Fibroblast of the aortic adventitia (primary cell): ENCODE results near the gene DNASE1L3. TPM values are rescaled to one million over a fixed set of nuclear protein-coding genes. Genes with fewer than 3 reads are reported as not detected.

ENCODE experiments used
- DNase-seq: peaks from one replicate; pipeline ENCODE4 v3.0.0-alpha.2; 2010; ENCODE audit warnings: low read depth
- H3K4me3 ChIP-seq: 2 replicates; pipeline ENCODE4 v1.5.1; 2011; ENCODE audit warnings: low read depth, mild to moderate bottlenecking, control low read depth, low read length, moderate library complexity
- total RNA-seq: library from RNA; depleted of rRNA; stranded (reverse); fragments of >200 nt; gene quantifications from 2 replicates; pipeline ENCODE4 v1.2.3, GENCODE V29; 2012; ENCODE audit warnings: low replicate concordance
- TF ChIP-seq, protein P1 (sequence below): IDR thresholded peaks from 2 replicates; pipeline ENCODE4 v1.5.1; 2011; ENCODE audit warnings: mild to moderate bottlenecking, low read length, control low read depth, inconsistent platforms; ENCODE audit not compliant: insufficient read depth

The DNASE1L3 gene
- total RNA-seq, 1 donor, result not detected

- TF ChIP-seq, protein P1, sequence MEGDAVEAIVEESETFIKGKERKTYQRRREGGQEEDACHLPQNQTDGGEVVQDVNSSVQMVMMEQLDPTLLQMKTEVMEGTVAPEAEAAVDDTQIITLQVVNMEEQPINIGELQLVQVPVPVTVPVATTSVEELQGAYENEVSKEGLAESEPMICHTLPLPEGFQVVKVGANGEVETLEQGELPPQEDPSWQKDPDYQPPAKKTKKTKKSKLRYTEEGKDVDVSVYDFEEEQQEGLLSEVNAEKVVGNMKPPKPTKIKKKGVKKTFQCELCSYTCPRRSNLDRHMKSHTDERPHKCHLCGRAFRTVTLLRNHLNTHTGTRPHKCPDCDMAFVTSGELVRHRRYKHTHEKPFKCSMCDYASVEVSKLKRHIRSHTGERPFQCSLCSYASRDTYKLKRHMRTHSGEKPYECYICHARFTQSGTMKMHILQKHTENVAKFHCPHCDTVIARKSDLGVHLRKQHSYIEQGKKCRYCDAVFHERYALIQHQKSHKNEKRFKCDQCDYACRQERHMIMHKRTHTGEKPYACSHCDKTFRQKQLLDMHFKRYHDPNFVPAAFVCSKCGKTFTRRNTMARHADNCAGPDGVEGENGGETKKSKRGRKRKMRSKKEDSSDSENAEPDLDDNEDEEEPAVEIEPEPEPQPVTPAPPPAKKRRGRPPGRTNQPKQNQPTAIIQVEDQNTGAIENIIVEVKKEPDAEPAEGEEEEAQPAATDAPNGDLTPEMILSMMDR, result no peak
- H3K4me3 ChIP-seq, result no peak overlapping the region
- DNase-seq, result no peak
These were observed 67.2 kb downstream of the DNASE1L3 start for GRCh38 chr3:58143417-58144055.

Other genes with a start within 250 kb of the DNASE1L3 start
- 44.0 and 69.0 TPM in 2 replicates for gene FLNB, start 202.6 kb downstream of the DNASE1L3 start, total RNA-seq
- 5.5 and 14.0 TPM in 2 replicates for gene ABHD6, start 26.8 kb upstream of the DNASE1L3 start, total RNA-seq
- gene RPP14, start 95.3 kb upstream of the DNASE1L3 start, total RNA-seq, result 10.8 and 19.0 TPM in 2 replicates
- gene HTD2, start 95.5 kb upstream of the DNASE1L3 start, total RNA-seq, result 8.5 and 9.9 TPM in 2 replicates
- gene PXK, start 121.9 kb upstream of the DNASE1L3 start, total RNA-seq, result 19.3 and 64.4 TPM in 2 replicates
- 75.4 and 82.3 TPM in 2 replicates for gene PDHB, start 222.9 kb upstream of the DNASE1L3 start, total RNA-seq